ENCODE data around the gene SMC6.

GRCh38 chr2:17758118-17758517 is 4.5 kb upstream of the SMC6 start:
- TF ChIP-seq POLR2AphosphoS5 (IDR thresholded peaks at IDR 0.05; ENCODE audit: low read depth, low read length) = no peak
- no peak for TF ChIP-seq REST (IDR thresholded peaks at IDR 0.05; ENCODE audit: insufficient read depth in 1 of 2, low read depth in 2 of 2, low read length in 2 of 2)
- TF ChIP-seq SIN3A (IDR thresholded peaks at IDR 0.05; ENCODE audit: borderline replicate concordance, insufficient read depth, low read length) = no peak
- TF ChIP-seq FOXP2 (optimal IDR thresholded peaks at IDR 0.05; ENCODE audit: borderline replicate concordance, extremely low read depth, extremely low read length, insufficient read depth) = no peak
- TF ChIP-seq TAF1 (IDR thresholded peaks at IDR 0.05; ENCODE audit: borderline replicate concordance, insufficient read depth, low read length) = no peak
